ENCODE measurements around the gene DDO.
A peak's percentile ranks its signal among the peaks of the same experiment; 100 is the strongest.
"Not testable (repeated sequence)": the region's sequence is repeated elsewhere in the genome, so short reads cannot be mapped to it uniquely, and the experiment has no call there.

Gene DDO, protein sequence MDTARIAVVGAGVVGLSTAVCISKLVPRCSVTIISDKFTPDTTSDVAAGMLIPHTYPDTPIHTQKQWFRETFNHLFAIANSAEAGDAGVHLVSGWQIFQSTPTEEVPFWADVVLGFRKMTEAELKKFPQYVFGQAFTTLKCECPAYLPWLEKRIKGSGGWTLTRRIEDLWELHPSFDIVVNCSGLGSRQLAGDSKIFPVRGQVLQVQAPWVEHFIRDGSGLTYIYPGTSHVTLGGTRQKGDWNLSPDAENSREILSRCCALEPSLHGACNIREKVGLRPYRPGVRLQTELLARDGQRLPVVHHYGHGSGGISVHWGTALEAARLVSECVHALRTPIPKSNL

DNA sequence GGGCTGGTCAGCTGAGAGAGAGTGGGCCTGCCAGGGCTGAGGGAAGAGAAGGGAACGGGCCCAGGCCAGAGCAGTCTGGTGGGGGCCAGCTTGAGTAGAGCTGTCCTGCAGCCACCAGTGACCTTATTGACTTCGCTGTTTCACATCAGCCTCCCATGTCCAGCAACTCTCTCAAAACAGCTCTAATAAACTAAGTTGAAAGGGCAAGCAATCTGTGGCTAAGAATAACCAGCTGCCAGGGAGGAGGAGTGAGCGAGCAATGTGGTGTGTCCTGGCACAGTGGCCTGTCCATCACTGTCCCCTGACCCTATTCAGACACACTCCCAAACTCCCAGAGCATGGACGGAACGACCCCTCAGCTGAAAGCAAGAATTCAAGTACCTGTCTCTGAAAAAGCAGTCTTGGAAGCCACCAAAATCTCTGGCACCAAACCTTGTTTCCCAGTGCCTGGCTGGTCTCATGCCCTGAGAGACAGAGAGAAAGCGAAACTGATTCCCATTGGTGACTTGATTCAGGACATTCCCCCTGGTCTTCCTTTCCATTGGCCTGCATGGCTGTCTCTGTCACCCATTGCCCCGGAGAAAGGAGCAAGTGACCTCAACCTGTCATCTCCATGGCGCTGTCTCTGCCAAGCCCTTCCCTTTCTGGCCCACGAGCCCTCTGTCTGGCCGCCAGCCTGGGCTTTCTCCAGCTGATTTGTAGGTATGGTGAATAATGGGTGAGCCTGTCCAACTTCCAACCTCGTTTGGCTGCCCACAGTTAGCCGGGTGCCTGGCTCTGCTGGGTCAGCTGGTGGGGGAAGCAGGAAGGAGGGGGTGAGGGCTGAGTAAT lies at the start of gene DDO:
DDO (minus strand) TSS at position 490 of the 831 bp plus-strand sequence. CDS start 2,113 bp downstream, outside the sequence.
- peak within 1 kb of the TSS; percentile 52 for H3K4me3 ChIP-seq (ENCODE audit: low read depth, low read length)
- TF ChIP-seq, protein P1, sequence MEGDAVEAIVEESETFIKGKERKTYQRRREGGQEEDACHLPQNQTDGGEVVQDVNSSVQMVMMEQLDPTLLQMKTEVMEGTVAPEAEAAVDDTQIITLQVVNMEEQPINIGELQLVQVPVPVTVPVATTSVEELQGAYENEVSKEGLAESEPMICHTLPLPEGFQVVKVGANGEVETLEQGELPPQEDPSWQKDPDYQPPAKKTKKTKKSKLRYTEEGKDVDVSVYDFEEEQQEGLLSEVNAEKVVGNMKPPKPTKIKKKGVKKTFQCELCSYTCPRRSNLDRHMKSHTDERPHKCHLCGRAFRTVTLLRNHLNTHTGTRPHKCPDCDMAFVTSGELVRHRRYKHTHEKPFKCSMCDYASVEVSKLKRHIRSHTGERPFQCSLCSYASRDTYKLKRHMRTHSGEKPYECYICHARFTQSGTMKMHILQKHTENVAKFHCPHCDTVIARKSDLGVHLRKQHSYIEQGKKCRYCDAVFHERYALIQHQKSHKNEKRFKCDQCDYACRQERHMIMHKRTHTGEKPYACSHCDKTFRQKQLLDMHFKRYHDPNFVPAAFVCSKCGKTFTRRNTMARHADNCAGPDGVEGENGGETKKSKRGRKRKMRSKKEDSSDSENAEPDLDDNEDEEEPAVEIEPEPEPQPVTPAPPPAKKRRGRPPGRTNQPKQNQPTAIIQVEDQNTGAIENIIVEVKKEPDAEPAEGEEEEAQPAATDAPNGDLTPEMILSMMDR (IDR thresholded peaks at IDR 0.05; ENCODE audit: low read depth, low read length): no peak

DNA sequence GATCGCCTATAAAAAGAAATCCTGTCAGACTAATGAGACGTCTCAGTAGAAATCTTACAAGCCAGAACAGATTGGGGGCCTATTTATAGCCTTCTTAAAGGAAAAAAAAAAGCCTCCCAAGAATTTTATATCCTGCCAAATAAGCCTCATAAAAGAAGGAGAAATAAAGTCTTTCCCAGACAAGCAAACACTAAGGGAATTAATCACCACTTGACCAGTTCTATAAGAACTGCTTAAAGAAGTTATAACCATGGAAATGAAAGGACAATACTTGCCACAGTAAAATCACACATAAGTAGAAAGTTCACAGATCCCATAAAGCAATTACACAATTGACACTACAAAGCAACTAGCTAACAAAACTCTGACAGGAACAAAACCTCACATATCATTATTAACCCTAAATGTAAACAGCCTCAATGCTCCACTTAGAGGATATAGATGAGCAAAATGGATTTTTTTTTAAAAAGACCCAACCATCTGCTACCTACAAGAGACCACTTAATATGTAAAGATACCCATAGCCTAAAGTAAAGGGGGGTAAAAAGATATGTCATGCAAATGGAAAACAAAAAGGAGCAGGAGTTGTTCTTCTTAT lies 47.6 kb upstream of the DDO start:
- H3K4me3 ChIP-seq (ENCODE audit: low read depth, low read length): no peak overlapping the region
- TF ChIP-seq, protein P1 (IDR thresholded peaks at IDR 0.05; ENCODE audit: low read depth, low read length): no peak

GRCh38 chr6:110461376-110461775 lies 46.0 kb upstream of the DDO start:
- TF ChIP-seq, protein P1 (IDR thresholded peaks at IDR 0.05; ENCODE audit: low read depth, low read length): no peak
- H3K4me3 ChIP-seq (ENCODE audit: low read depth, low read length): no peak overlapping the region

GRCh38 chr6:110459137-110459536 lies 43.8 kb upstream of the DDO start:
- no peak overlapping the region for H3K4me3 ChIP-seq (ENCODE audit: low read depth, low read length)
- TF ChIP-seq, protein P1 (IDR thresholded peaks at IDR 0.05; ENCODE audit: low read depth, low read length): no peak

- H3K4me3 ChIP-seq (ENCODE audit: low read depth, low read length): no peak overlapping the region
- TF ChIP-seq, protein P1 (IDR thresholded peaks at IDR 0.05; ENCODE audit: low read depth, low read length): no peak
These were observed 43.1 kb upstream of the DDO start for GRCh38 chr6:110458476-110458875.

- not testable (repeated sequence) for H3K4me3 ChIP-seq (ENCODE audit: low read depth, low read length)
- TF ChIP-seq, protein P1 (IDR thresholded peaks at IDR 0.05; ENCODE audit: low read depth, low read length): peak; percentile 50; the same call in 1 of the 2 replicates
These were observed 42.3 kb upstream of the DDO start for GRCh38 chr6:110457567-110458175.
